Measurements from ENCODE around the gene CCDC63. TPM values are rescaled to one million over a fixed set of nuclear protein-coding genes. Genes with fewer than 3 reads are reported as not detected.

Gene CCDC63
- polyA plus RNA-seq, 1 donor = not detected

DNA sequence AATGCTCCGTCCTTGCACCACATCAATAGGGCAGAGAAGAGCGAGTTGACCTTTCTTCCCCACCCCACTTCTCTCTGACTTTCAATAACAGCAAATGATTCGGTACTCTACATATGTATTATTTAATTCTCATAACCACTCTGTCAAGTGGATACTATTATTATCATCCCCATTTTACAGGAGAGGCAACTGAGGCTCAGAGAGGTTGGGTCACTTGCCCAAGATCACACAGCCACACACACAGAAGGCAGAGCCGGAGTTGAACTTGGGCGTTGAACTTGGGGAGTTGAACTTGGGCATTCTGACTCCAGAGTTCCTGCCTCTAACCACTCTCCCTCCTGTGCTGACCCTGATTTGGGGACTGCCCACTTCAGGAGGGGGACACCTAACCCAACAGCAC lies 72.9 kb downstream of the CCDC63 start:
- H3K4me3 ChIP-seq (ENCODE audit: low read length) = no peak overlapping the region
- no peaks in the 10 kb centered on the region for H3K4me1 ChIP-seq (ENCODE audit: control insufficient read depth, insufficient read depth, low read length)
- H3K27me3 ChIP-seq (ENCODE audit: control insufficient read depth, insufficient read depth, low read length) = no peaks in the 10 kb centered on the region
- no peaks in the 10 kb centered on the region for H3K36me3 ChIP-seq (ENCODE audit: control insufficient read depth, insufficient read depth, low read length)
- no peak for DNase-seq
- no peaks in the 10 kb centered on the region for H3K9me3 ChIP-seq (ENCODE audit: control insufficient read depth, low read depth, low read length)
- no peak overlapping the region for H3K27ac ChIP-seq (ENCODE audit: low read length)
- 100% methylated on average over 2 of the region's 5 CpGs for WGBS (ENCODE audit: insufficient coverage, low lambda C conversion rate)

GRCh38 chr12:110920324-110920910 lies 73.6 kb downstream of the CCDC63 start, which contains the start of gene MYL2:
TSS of gene MYL2 (minus strand) at chr12:110920579. CDS start at chr12:110920529, 50 bp downstream.
- Histone ChIP-seq H3K27ac (ENCODE audit: low read length) (no peak within 1 kb of the TSS), H3K9me3 (ENCODE audit: control insufficient read depth, low read depth, low read length) (no peaks in the 10 kb centered on the region), H3K36me3 (ENCODE audit: control insufficient read depth, insufficient read depth, low read length) (no peaks in the 10 kb centered on the region), H3K4me3 (ENCODE audit: low read length) (no peak within 1 kb of the TSS), H3K27me3 (ENCODE audit: control insufficient read depth, insufficient read depth, low read length) (no peaks in the 10 kb centered on the region), H3K4me1 (ENCODE audit: control insufficient read depth, insufficient read depth, low read length) (no peaks in the 10 kb centered on the region)
- no CpG with 5 or more reads among the region's 22 CpGs for WGBS (ENCODE audit: insufficient coverage, low lambda C conversion rate)
- DNase-seq = no peak

GRCh38 chr12:110921262-110921661 lies 74.5 kb downstream of the CCDC63 start:
- Histone ChIP-seq H3K9me3 (ENCODE audit: control insufficient read depth, low read depth, low read length) (no peaks in the 10 kb centered on the region), H3K4me1 (ENCODE audit: control insufficient read depth, insufficient read depth, low read length) (no peaks in the 10 kb centered on the region), H3K27me3 (ENCODE audit: control insufficient read depth, insufficient read depth, low read length) (no peaks in the 10 kb centered on the region), H3K27ac (ENCODE audit: low read length) (no peak overlapping the region), H3K4me3 (ENCODE audit: low read length) (no peak overlapping the region), H3K36me3 (ENCODE audit: control insufficient read depth, insufficient read depth, low read length) (no peaks in the 10 kb centered on the region)
- no peak for DNase-seq
- WGBS (ENCODE audit: insufficient coverage, low lambda C conversion rate) = no CpG with 5 or more reads among the region's 10 CpGs

- no peak for DNase-seq
- no peaks in the 10 kb centered on the region for H3K36me3 ChIP-seq (ENCODE audit: control insufficient read depth, insufficient read depth, low read length)
- H3K4me1 ChIP-seq (ENCODE audit: control insufficient read depth, insufficient read depth, low read length) = no peaks in the 10 kb centered on the region
- no peak overlapping the region for H3K4me3 ChIP-seq (ENCODE audit: low read length)
- H3K9me3 ChIP-seq (ENCODE audit: control insufficient read depth, low read depth, low read length) = no peaks in the 10 kb centered on the region
- H3K27ac ChIP-seq (ENCODE audit: low read length) = no peak overlapping the region
- no peaks in the 10 kb centered on the region for H3K27me3 ChIP-seq (ENCODE audit: control insufficient read depth, insufficient read depth, low read length)
- WGBS (ENCODE audit: insufficient coverage, low lambda C conversion rate) = no CpG with 5 or more reads among the region's 7 CpGs
Observed at GRCh38 chr12:110922652-110923051, 75.9 kb downstream of the CCDC63 start.

- Histone ChIP-seq H3K4me3 (ENCODE audit: low read length) (no peak overlapping the region), H3K36me3 (ENCODE audit: control insufficient read depth, insufficient read depth, low read length) (no peaks in the 10 kb centered on the region), H3K9me3 (ENCODE audit: control insufficient read depth, low read depth, low read length) (no peaks in the 10 kb centered on the region), H3K4me1 (ENCODE audit: control insufficient read depth, insufficient read depth, low read length) (no peaks in the 10 kb centered on the region), H3K27me3 (ENCODE audit: control insufficient read depth, insufficient read depth, low read length) (no peaks in the 10 kb centered on the region), H3K27ac (ENCODE audit: low read length) (no peak overlapping the region)
- no CpG with 5 or more reads among the region's 4 CpGs for WGBS (ENCODE audit: insufficient coverage, low lambda C conversion rate)
- no peak for DNase-seq
Observed at GRCh38 chr12:110923192-110923591, 76.4 kb downstream of the CCDC63 start.

DNA sequence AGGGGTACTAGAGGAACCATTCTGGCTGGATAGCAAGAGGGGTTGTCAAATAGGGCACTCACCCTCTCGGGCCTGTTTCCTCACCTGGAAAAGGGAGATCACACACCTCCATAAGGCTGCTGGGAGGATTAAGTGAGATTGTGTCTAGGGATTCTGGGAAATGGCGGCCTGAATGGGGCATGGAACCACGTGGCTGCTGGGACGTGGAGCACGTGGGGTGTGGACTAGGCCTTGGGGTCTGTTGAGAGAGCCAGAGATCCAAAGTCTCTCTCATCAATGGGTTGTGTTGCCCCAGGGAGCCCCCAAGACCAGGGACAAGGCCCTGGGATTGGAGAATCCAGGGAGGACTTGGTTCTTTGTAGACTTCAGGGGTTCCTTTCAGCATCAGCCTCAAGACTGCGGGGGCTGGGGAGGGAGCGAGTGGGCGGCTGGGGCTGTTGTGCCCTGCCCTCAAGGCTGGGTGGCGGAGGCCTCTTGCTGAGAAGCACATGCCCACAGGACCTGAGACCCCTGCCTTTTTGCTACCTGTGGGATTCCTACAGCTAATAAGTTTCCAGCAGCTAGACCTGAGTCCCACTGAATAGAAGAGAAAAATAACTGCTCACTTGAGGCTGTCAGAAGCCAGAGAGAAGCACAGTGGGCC lies 77.0 kb downstream of the CCDC63 start:
- no CpG with 5 or more reads among the region's 9 CpGs for WGBS (ENCODE audit: insufficient coverage, low lambda C conversion rate)
- Histone ChIP-seq H3K27me3 (ENCODE audit: control insufficient read depth, insufficient read depth, low read length) (no peaks in the 10 kb centered on the region), H3K4me1 (ENCODE audit: control insufficient read depth, insufficient read depth, low read length) (no peaks in the 10 kb centered on the region), H3K9me3 (ENCODE audit: control insufficient read depth, low read depth, low read length) (no peaks in the 10 kb centered on the region), H3K36me3 (ENCODE audit: control insufficient read depth, insufficient read depth, low read length) (no peaks in the 10 kb centered on the region), H3K27ac (ENCODE audit: low read length) (no peak overlapping the region), H3K4me3 (ENCODE audit: low read length) (no peak overlapping the region)
- DNase-seq = no peak

DNA sequence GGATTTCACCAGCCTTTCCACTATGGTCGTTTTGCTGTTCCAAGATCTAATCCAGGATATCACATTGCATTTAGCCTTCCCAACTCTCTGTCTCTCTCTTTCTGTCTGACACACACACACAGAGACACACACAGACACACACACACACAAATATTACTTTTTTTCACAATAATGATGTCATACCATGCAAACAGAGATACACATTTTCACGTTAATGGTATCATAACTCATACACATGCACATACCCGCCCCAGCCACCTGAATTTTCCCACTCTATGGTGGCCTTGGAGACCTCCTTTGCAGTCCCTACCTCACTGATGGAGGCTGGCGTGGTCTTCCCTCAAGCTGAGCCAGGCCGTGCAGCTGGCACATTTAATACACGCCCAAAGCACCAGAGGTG lies 80.8 kb downstream of the CCDC63 start:
- WGBS (ENCODE audit: insufficient coverage, low lambda C conversion rate) = 40% methylated on average over 1 of the region's 6 CpGs
- H3K27me3 ChIP-seq (ENCODE audit: control insufficient read depth, insufficient read depth, low read length) = no peaks in the 10 kb centered on the region
- no peak for DNase-seq

GRCh38 chr12:110928700-110929099 lies 81.9 kb downstream of the CCDC63 start:
- H3K27ac ChIP-seq (ENCODE audit: low read length) = no peak overlapping the region
- no peaks in the 10 kb centered on the region for H3K27me3 ChIP-seq (ENCODE audit: control insufficient read depth, insufficient read depth, low read length)
- no peaks in the 10 kb centered on the region for H3K9me3 ChIP-seq (ENCODE audit: control insufficient read depth, low read depth, low read length)
- no peak overlapping the region for H3K4me3 ChIP-seq (ENCODE audit: low read length)
- DNase-seq = no peak
- no CpG with 5 or more reads among the region's 7 CpGs for WGBS (ENCODE audit: insufficient coverage, low lambda C conversion rate)
- H3K36me3 ChIP-seq (ENCODE audit: control insufficient read depth, insufficient read depth, low read length) = no peaks in the 10 kb centered on the region
- H3K4me1 ChIP-seq (ENCODE audit: control insufficient read depth, insufficient read depth, low read length) = no peaks in the 10 kb centered on the region

More for the DNA sequence above, 80.8 kb downstream of the CCDC63 start:
- H3K4me1 ChIP-seq (ENCODE audit: control insufficient read depth, insufficient read depth, low read length) = no peaks in the 10 kb centered on the region
- no peak overlapping the region for H3K27ac ChIP-seq (ENCODE audit: low read length)
- H3K9me3 ChIP-seq (ENCODE audit: control insufficient read depth, low read depth, low read length) = no peaks in the 10 kb centered on the region
- H3K4me3 ChIP-seq (ENCODE audit: low read length) = no peak overlapping the region
- no peaks in the 10 kb centered on the region for H3K36me3 ChIP-seq (ENCODE audit: control insufficient read depth, insufficient read depth, low read length)

GRCh38 chr12:110929818-110930217 lies 83.0 kb downstream of the CCDC63 start:
- H3K36me3 ChIP-seq (ENCODE audit: control insufficient read depth, insufficient read depth, low read length) = no peaks in the 10 kb centered on the region
- no peak overlapping the region for H3K4me3 ChIP-seq (ENCODE audit: low read length)
- no peaks in the 10 kb centered on the region for H3K4me1 ChIP-seq (ENCODE audit: control insufficient read depth, insufficient read depth, low read length)
- WGBS (ENCODE audit: insufficient coverage, low lambda C conversion rate) = no CpG with 5 or more reads among the region's 1 CpG
- H3K27ac ChIP-seq (ENCODE audit: low read length) = no peak overlapping the region
- no peaks in the 10 kb centered on the region for H3K27me3 ChIP-seq (ENCODE audit: control insufficient read depth, insufficient read depth, low read length)
- H3K9me3 ChIP-seq (ENCODE audit: control insufficient read depth, low read depth, low read length) = no peaks in the 10 kb centered on the region
- no peak for DNase-seq

DNA sequence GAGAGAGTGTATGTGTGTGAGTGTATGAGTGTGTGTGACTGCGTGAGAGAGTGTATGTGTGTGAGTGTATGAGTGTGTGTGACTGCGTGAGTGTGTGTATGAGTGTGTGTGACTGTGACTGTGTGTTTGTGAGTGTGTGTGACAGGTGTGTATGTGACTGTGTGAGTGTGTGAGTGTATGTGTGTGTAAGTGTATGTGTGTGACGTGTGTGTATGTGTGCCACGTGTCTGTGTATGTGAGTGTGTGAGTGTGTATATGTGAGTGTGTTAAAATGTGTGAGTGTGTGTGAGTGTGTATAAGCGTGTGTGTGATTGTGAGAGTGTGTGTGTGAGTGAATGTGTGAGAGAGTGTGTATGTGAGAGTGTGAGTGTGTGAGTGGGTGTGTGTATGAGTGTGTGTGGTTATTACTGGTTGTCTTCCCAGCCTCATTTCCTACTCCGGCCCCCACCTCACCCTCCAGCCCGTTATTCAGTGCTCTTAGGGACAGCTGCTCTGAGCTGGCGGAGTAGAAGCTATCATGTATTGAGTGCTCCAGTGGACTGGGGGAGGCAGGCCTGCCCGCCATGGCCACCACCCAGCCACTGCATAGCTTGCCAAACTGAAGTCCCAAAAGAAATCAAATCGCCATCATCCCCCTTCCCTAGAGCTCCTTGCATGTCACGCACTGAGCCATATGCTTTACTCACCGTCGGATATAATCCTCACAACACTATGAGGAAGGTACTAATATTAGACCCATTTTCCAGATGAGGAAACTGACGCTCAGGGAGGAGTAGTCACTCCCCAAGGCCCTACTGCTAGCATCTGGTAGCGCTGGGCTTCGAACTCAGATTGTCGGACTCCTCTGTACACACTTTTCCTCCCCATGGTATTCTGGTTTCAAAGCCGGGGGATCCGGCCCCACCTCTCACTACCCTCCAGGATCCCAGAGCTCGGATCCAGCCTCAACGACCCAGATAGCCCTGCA lies 83.8 kb downstream of the CCDC63 start:
- H3K4me3 ChIP-seq (ENCODE audit: low read length) = no peak overlapping the region
- no peak overlapping the region for H3K27ac ChIP-seq (ENCODE audit: low read length)
- DNase-seq = no peak
- H3K4me1 ChIP-seq (ENCODE audit: control insufficient read depth, insufficient read depth, low read length) = no peaks in the 10 kb centered on the region
- WGBS (ENCODE audit: insufficient coverage, low lambda C conversion rate) = 100% methylated on average over 4 of the region's 21 CpGs
- H3K27me3 ChIP-seq (ENCODE audit: control insufficient read depth, insufficient read depth, low read length) = no peaks in the 10 kb centered on the region
- no peaks in the 10 kb centered on the region for H3K9me3 ChIP-seq (ENCODE audit: control insufficient read depth, low read depth, low read length)
- no peaks in the 10 kb centered on the region for H3K36me3 ChIP-seq (ENCODE audit: control insufficient read depth, insufficient read depth, low read length)
